IMR-90 (cell line): Measurements from ENCODE around the gene CACNA2D1. TPM values are rescaled to one million over a fixed set of nuclear protein-coding genes. Genes with fewer than 3 reads are reported as not detected.
A peak's percentile ranks its signal among the peaks of the same experiment; 100 is the strongest.

ENCODE experiments used
- ATAC-seq: fragments of 200-7000 bp; cut with Tn5 transposase; 2 replicates; pipeline ENCODE4 v1.9.1; 2020; ENCODE audit warnings: low read depth, mild to moderate bottlenecking, moderate library complexity
- BruUV-seq: library from RNA; stranded (reverse); fragments of 400-500 nt; replicated peaks from 2 replicates; lab custom pipeline; 2021; lab: Mats Ljungman, UMichigan
- CTCF ChIA-PET: fragments of 300-600 bp; formaldehyde crosslinking; extraction: SDS; loops from one replicate; lab custom pipeline; 2021; ENCODE audit warnings: antibody characterized with exemption; lab: Yijun Ruan, JAX
- POLR2A ChIA-PET: fragments of 300-600 bp; sonication (Branson Sonifier 250); formaldehyde crosslinking; loops from one replicate; lab custom pipeline; 2022; ENCODE audit warnings: antibody characterized with exemption; ENCODE audit not compliant: unreplicated experiment; lab: Charles Lee
- DNase-seq: peaks from one replicate; pipeline ENCODE4 v3.0.0; 2013
- H2AFZ ChIP-seq: replicated peaks from 2 replicates; pipeline ENCODE3; 2013; ENCODE audit warnings: low read length, mild to moderate bottlenecking; ENCODE audit not compliant: poor library complexity
- H2AK5ac ChIP-seq: 2 replicates; pipeline ENCODE4 v1.6.1; 2013; ENCODE audit warnings: low read depth, low read length, inconsistent platforms
- H2AK9ac ChIP-seq: replicated peaks from 2 replicates; pipeline ENCODE3; 2013; ENCODE audit warnings: mild to moderate bottlenecking, low read depth, low read length, moderate library complexity; ENCODE audit not compliant: poor library complexity
- H2BK120ac ChIP-seq: 2 replicates; pipeline ENCODE4 v1.6.1; 2013; ENCODE audit warnings: low read depth, low read length, inconsistent platforms
- H2BK15ac ChIP-seq: 3 replicates; pipeline ENCODE4 v1.6.1; 2013; ENCODE audit warnings: low read depth, low read length, inconsistent platforms
- H2BK20ac ChIP-seq: 2 replicates; pipeline ENCODE4 v1.6.1; 2013; ENCODE audit warnings: low read depth, mild to moderate bottlenecking, inconsistent platforms, low read length, moderate library complexity
- H2BK5ac ChIP-seq: 2 replicates; pipeline ENCODE4 v1.6.1; 2013; ENCODE audit warnings: mild to moderate bottlenecking, low read depth, low read length, inconsistent platforms; ENCODE audit not compliant: poor library complexity, severe bottlenecking
- H3K14ac ChIP-seq: replicated peaks from 2 replicates; pipeline ENCODE4 v1.6.1; 2013; ENCODE audit warnings: low read depth, low read length, inconsistent platforms
- H3K18ac ChIP-seq: 2 replicates; pipeline ENCODE4 v1.6.1; 2013; ENCODE audit warnings: low read depth, low read length, control low read depth
- H3K23ac ChIP-seq: 2 replicates; pipeline ENCODE4 v1.6.1; 2013; ENCODE audit warnings: low read depth, low read length, inconsistent platforms
- H3K27ac ChIP-seq: 2 replicates; pipeline ENCODE4 v1.5.1; 2013; ENCODE audit warnings: mild to moderate bottlenecking, control low read depth, low read length; ENCODE audit not compliant: insufficient read depth
- H3K27me3 ChIP-seq: 2 replicates; pipeline ENCODE4 v1.6.1; 2013; ENCODE audit warnings: low read length; ENCODE audit not compliant: control insufficient read depth, insufficient read depth
- H3K36me3 ChIP-seq: 2 replicates; pipeline ENCODE4 v1.6.1; 2013; ENCODE audit warnings: low read length, mixed read lengths; ENCODE audit not compliant: control insufficient read depth, insufficient read depth
- H3K4ac ChIP-seq: 2 replicates; pipeline ENCODE4 v1.6.1; 2013; ENCODE audit warnings: low read depth, low read length, inconsistent platforms
- H3K4me1 ChIP-seq: 2 replicates; pipeline ENCODE4 v1.6.1; 2013; ENCODE audit warnings: low read length, mixed read lengths; ENCODE audit not compliant: control insufficient read depth, insufficient read depth
- H3K4me2 ChIP-seq: 2 replicates; pipeline ENCODE4 v1.6.1; 2013; ENCODE audit warnings: low read depth, mild to moderate bottlenecking, control low read depth, low read length, moderate library complexity
- H3K4me3 ChIP-seq: 2 replicates; pipeline ENCODE4 v1.5.1; 2013; ENCODE audit warnings: low read depth, mild to moderate bottlenecking, control low read depth, low read length, moderate library complexity; ENCODE audit not compliant: insufficient read depth
- H3K56ac ChIP-seq: 2 replicates; pipeline ENCODE4 v1.6.1; 2013; ENCODE audit warnings: low read length, inconsistent platforms; ENCODE audit not compliant: insufficient read depth; ENCODE audit errors: extremely low read depth
- H3K79me1 ChIP-seq, 2 experiments: 2 replicates each; pipeline ENCODE4 v1.6.1; 2013; ENCODE audit warnings: low read length in 2 of 2, inconsistent platforms in 1 of 2, low read depth in 1 of 2
- H3K9ac ChIP-seq: 2 replicates; pipeline ENCODE4 v1.6.1; 2013; ENCODE audit warnings: low read depth, low read length, control low read depth
- H3K9me1 ChIP-seq: 2 replicates; pipeline ENCODE4 v1.6.1; 2013; ENCODE audit warnings: low read length, inconsistent platforms; ENCODE audit not compliant: insufficient read depth
- H3K9me3 ChIP-seq: 2 replicates; pipeline ENCODE4 v1.6.1; 2013; ENCODE audit warnings: low read length; ENCODE audit not compliant: control insufficient read depth, insufficient read depth
- H4K20me1 ChIP-seq: 2 replicates; pipeline ENCODE4 v1.6.1; 2013; ENCODE audit warnings: low read length, inconsistent platforms; ENCODE audit not compliant: insufficient read depth
- H4K5ac ChIP-seq: 2 replicates; pipeline ENCODE4 v1.6.1; 2013; ENCODE audit warnings: mild to moderate bottlenecking, low read depth, low read length, control low read depth
- H4K8ac ChIP-seq, 2 experiments: 2 replicates each; pipeline ENCODE4 v1.6.1; 2013; ENCODE audit warnings: low read depth in 2 of 2, low read length in 2 of 2, control low read depth in 1 of 2, inconsistent platforms in 1 of 2
- H4K91ac ChIP-seq: 2 replicates; pipeline ENCODE4 v1.6.1; 2013; ENCODE audit warnings: low read depth, low read length, inconsistent platforms; ENCODE audit not compliant: insufficient read depth
- MAFK ChIP-seq: IDR thresholded peaks from 2 replicates; pipeline ENCODE4 v1.6.1; 2012; ENCODE audit warnings: low read depth, low read length, improper control_type of control experiment
- MAZ ChIP-seq: IDR thresholded peaks from 2 replicates; pipeline ENCODE4 v1.6.1; 2012; ENCODE audit warnings: low read depth, mild to moderate bottlenecking, low read length, improper control_type of control experiment, moderate library complexity, borderline replicate concordance
- RAD21 ChIP-seq: IDR thresholded peaks from 2 replicates; pipeline ENCODE4 v1.6.1; 2012; ENCODE audit warnings: low read length, improper control_type of control experiment
- RCOR1 ChIP-seq: IDR thresholded peaks from 2 replicates; pipeline ENCODE4 v1.6.1; 2012; ENCODE audit warnings: mild to moderate bottlenecking, low read length, improper control_type of control experiment; ENCODE audit not compliant: insufficient replicate concordance
- RFX5 ChIP-seq: IDR thresholded peaks from 2 replicates; pipeline ENCODE4 v1.8.0; 2012; ENCODE audit warnings: low read depth, mild to moderate bottlenecking, low read length, moderate library complexity
- WGBS, 2 experiments: methylation state at CpG; one replicate each; pipeline versions ENCODE4 v1.1.5 to v1.1.7; 2013; ENCODE audit warnings: missing lambda C conversion rate in 2 of 2; ENCODE audit not compliant: insufficient read length in 1 of 2; ENCODE audit errors: extremely low coverage in 2 of 2; 5-methylcytosine and 5-hydroxymethylcytosine counted together
- dilution Hi-C: fragments of 300-500 bp; cut with HindIII; formaldehyde crosslinking; loops from one replicate; pipeline ENCODE4 v1.14.3; 2018; ENCODE audit warnings: low sequenced_read_pairs; ENCODE audit not compliant: unreplicated experiment
- in situ Hi-C: fragments of 300-500 bp; cut with MboI; formaldehyde crosslinking; loops from 3 replicates; pipeline ENCODE4 v1.14.3; 2019; ENCODE audit warnings: low sequenced_read_pairs, inconsistent platforms, mixed read lengths
- intact Hi-C: fragments of 100-400 bp; cut with micrococcal nuclease; formaldehyde crosslinking; loops from 2 replicates; pipeline ENCODE4 v1.10.0; 2022
- polyA plus RNA-seq, 3 experiments: library from polyadenylated mRNA; depleted of rRNA; stranded (reverse); fragments of >200 nt; gene quantifications; 2 replicates each; pipeline ENCODE4 v1.2.3, GENCODE V29; 2012; ENCODE audit warnings: low replicate concordance in 1 of 3
- total RNA-seq: library from RNA; depleted of rRNA; stranded (reverse); fragments of >200 nt; gene quantifications from 2 replicates; pipeline ENCODE4 v1.2.3, GENCODE V29; 2012

The CACNA2D1 gene
- total and polyA plus RNA-seq, 2 of the 4 experiments (the other 2 are of a cell fraction), result 5.8 to 21.9 TPM

DNA sequence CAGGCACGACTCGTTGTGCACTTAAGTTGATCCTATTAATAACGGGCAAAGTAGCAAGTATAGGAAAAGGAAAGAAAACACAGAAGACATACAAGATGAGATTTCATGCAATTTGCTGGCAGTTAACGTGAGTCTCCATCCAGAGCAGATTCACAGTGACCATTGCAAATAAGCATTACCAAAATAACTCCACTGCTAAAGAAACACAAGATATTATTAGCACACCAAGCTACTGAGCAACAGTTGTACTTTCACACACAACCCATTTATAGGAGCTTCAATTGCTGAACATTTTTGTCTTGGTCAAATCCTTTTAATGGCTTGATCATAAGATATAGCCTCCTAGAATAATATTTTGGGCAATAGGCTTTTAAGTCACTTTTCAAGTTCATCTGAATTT, 486.1 kb downstream of the CACNA2D1 start:
- H3K14ac ChIP-seq, result no peak overlapping the region
- H3K9me3 ChIP-seq, result no peaks in the 10 kb centered on the region
- 100% methylated on average over 1 of the region's 4 CpGs; no CpG with 5 or more reads in 1 of the 2 experiments for WGBS, 2 experiments
- no peak overlapping the region for H3K18ac ChIP-seq
- dilution Hi-C loops, result no loop called here
- H3K4ac ChIP-seq, result no peak overlapping the region
- H4K91ac ChIP-seq, result no peak overlapping the region
- ATAC-seq (no peak), DNase-seq (no peak)
- H3K23ac ChIP-seq, result no peak overlapping the region
- H4K20me1 ChIP-seq, result no peaks in the 10 kb centered on the region
- no peak overlapping the region for H2BK5ac ChIP-seq
- H2AK9ac ChIP-seq, result no peak overlapping the region
- H3K36me3 ChIP-seq, result no peaks in the 10 kb centered on the region
- intact Hi-C loops, result loop anchor here (2.0 kb wide), 1 partner anchor 189 kb away; no protein-coding TSS in a partner anchor
- no peak overlapping the region for H3K4me2 ChIP-seq
- no peak overlapping the region for H2BK120ac ChIP-seq
- no TSS peak for BruUV-seq
- no peaks in the 10 kb centered on the region for H3K4me1 ChIP-seq
- H4K5ac ChIP-seq, result no peak overlapping the region
- H4K8ac ChIP-seq, result 0 out of 4 replicates have a peak overlapping the region, but pooled peaks of 1 of the 2 experiments have one; percentile 35
- no peak overlapping the region for H3K4me3 ChIP-seq
- no peak for TF ChIP-seq MAZ
- no peak for TF ChIP-seq RCOR1
- no peak for TF ChIP-seq MAFK
- no peak for TF ChIP-seq RFX5
- no peak for TF ChIP-seq RAD21
- H2BK15ac ChIP-seq, result no peak overlapping the region
- no peak overlapping the region for H3K56ac ChIP-seq
- no peaks in the 10 kb centered on the region for H3K27me3 ChIP-seq
- H3K79me1 ChIP-seq, result no peaks in the 10 kb centered on the region
- no peak overlapping the region for H3K9ac ChIP-seq
- in situ Hi-C loops, result no loop called here
- no peak overlapping the region; the same call in 1 of the 2 replicates for H2AK5ac ChIP-seq
- ChIA-PET CTCF (interaction anchor here (1.5 kb wide), 1 partner anchor 457 kb away, joined by 8 read pairs; no protein-coding TSS in a partner anchor), POLR2A (no interaction called here)
- no peaks in the 10 kb centered on the region for H3K9me1 ChIP-seq
- H2BK20ac ChIP-seq, result 0 out of 2 replicates have a peak overlapping the region, but pooled peaks have one; percentile 42
- no peak overlapping the region for H2AFZ ChIP-seq
- no peak overlapping the region for H3K27ac ChIP-seq
